B cell (primary cell): Measurements from ENCODE around the gene DNAJA4. TPM values are rescaled to one million over a fixed set of nuclear protein-coding genes. Genes with fewer than 3 reads are reported as not detected.

Source experiments
- ATAC-seq: fragments of 200-7000 bp; cut with Tn5 transposase; one replicate; pipeline ENCODE4 v1.10.0; 2021; ENCODE audit warnings: low read depth, mild to moderate bottlenecking, moderate number of reproducible peaks, moderate library complexity
- CTCF ChIA-PET: fragments of 350-600 bp; sonication (Branson Sonifier 250); formaldehyde crosslinking; loops from one replicate; lab custom pipeline; 2021; ENCODE audit warnings: antibody characterized with exemption, inconsistent platforms; lab: Charles Lee
- POLR2A ChIA-PET: fragments of 350-600 bp; sonication (Branson Sonifier 250); formaldehyde crosslinking; loops from one replicate; lab custom pipeline; 2021; ENCODE audit warnings: antibody characterized with exemption; lab: Charles Lee
- DNase-seq: peaks from one replicate; pipeline ENCODE4 v3.0.0; 2013
- H2AFZ ChIP-seq: 2 replicates; pipeline ENCODE4 v1.6.1; 2012; ENCODE audit warnings: mild to moderate bottlenecking, low read depth, low read length; ENCODE audit not compliant: insufficient read depth, poor library complexity, severe bottlenecking
- H3K27ac ChIP-seq, 2 donors: 1 replicate in 1 of 2; 2 replicates in 1 of 2; pipeline ENCODE4 v1.5.1; 2012 to 2013; ENCODE audit warnings: low read length in 2 of 2, mild to moderate bottlenecking in 2 of 2, moderate library complexity in 1 of 2
- H3K27me3 ChIP-seq, 4 experiments: fragments of 200-600 bp in 1 of 4; sonication (generic) in 1 of 4; replicated peaks in 1 of 4; 1 replicate in 2 of 4; 2 replicates in 2 of 4; pipeline versions ENCODE4 v1.6.1 to v1.7.0; 2013 to 2016; ENCODE audit warnings: low read length in 3 of 4, mild to moderate bottlenecking in 2 of 4, mixed read lengths in 1 of 4, moderate library complexity in 1 of 4; ENCODE audit not compliant: insufficient read depth in 4 of 4, control insufficient read depth in 3 of 4; ENCODE audit errors: control extremely low read depth in 1 of 4
- H3K36me3 ChIP-seq, 2 experiments: replicated peaks in 1 of 2; 1 replicate in 1 of 2; 2 replicates in 1 of 2; pipeline versions ENCODE4 v1.6.1 to v1.7.1; 2013; ENCODE audit warnings: low read length in 1 of 2; ENCODE audit not compliant: insufficient read depth in 2 of 2, control insufficient read depth in 1 of 2; ENCODE audit errors: control extremely low read depth in 1 of 2, extremely low read depth in 1 of 2
- H3K4me1 ChIP-seq, 2 donors: fragments of 200-600 bp in 1 of 2; sonication (generic) in 1 of 2; 1 replicate in 1 of 2; 2 replicates in 1 of 2; pipeline versions ENCODE4 v1.5.1 to v1.6.1; 2013 to 2017; ENCODE audit warnings: low read length in 2 of 2; ENCODE audit not compliant: control insufficient read depth in 2 of 2, insufficient read depth in 2 of 2
- H3K4me2 ChIP-seq: replicated peaks from 2 replicates; pipeline ENCODE3; 2012; ENCODE audit warnings: mild to moderate bottlenecking, low read depth, low read length; ENCODE audit not compliant: poor library complexity, severe bottlenecking
- H3K4me3 ChIP-seq, 5 experiments: fragments of 200-600 bp in 1 of 5; sonication (generic) in 1 of 5; 1 replicate in 3 of 5; 2 replicates in 2 of 5; pipeline versions ENCODE4 v1.5.1 to v1.7.0; 2011 to 2016; ENCODE audit warnings: low read length in 4 of 5, mild to moderate bottlenecking in 4 of 5, low read depth in 2 of 5, control low read depth in 1 of 5, moderate library complexity in 1 of 5; ENCODE audit not compliant: insufficient read depth in 1 of 5; ENCODE audit errors: control extremely low read depth in 1 of 5, extremely low read depth in 1 of 5
- H3K79me2 ChIP-seq: fragments of 200-600 bp; sonication (generic); one replicate; pipeline ENCODE4 v1.6.0; 2016; ENCODE audit warnings: low read length; ENCODE audit not compliant: control insufficient read depth, insufficient read depth
- H3K9ac ChIP-seq: fragments of 200-600 bp; sonication (generic); 2 replicates; pipeline ENCODE4 v1.6.1; 2017; ENCODE audit warnings: mild to moderate bottlenecking, low read length, moderate library complexity
- H3K9me3 ChIP-seq, 3 donors: one replicate each; pipeline versions ENCODE4 v1.6.1 to v1.7.1; 2013; ENCODE audit warnings: low read length in 2 of 3; ENCODE audit not compliant: control insufficient read depth in 2 of 3, insufficient read depth in 1 of 3; ENCODE audit errors: control extremely low read depth in 1 of 3
- H4K20me1 ChIP-seq: 2 replicates; pipeline ENCODE4 v1.6.0; 2012; ENCODE audit warnings: mild to moderate bottlenecking, low read length; ENCODE audit not compliant: insufficient read depth, control insufficient read depth, poor library complexity, severe bottlenecking
- H3K27ac Mint-ChIP-seq: one replicate; pipeline ENCODE4 v1.8.0; 2021; ENCODE audit warnings: mixed read lengths
- H3K27me3 Mint-ChIP-seq: one replicate; pipeline ENCODE4 v1.8.0; 2021; ENCODE audit warnings: mixed read lengths
- H3K4me1 Mint-ChIP-seq: one replicate; pipeline ENCODE4 v1.8.0; 2021; ENCODE audit warnings: mixed read lengths
- H3K4me3 Mint-ChIP-seq: one replicate; pipeline ENCODE4 v1.8.0; 2021; ENCODE audit warnings: mixed read lengths
- H3K9me3 Mint-ChIP-seq: one replicate; pipeline ENCODE4 v1.8.0; 2022; ENCODE audit warnings: mixed read lengths; ENCODE audit not compliant: insufficient read depth
- CTCF ChIP-seq: fragments of 200-600 bp; IDR thresholded peaks from one replicate; pipeline ENCODE4 v1.8.0; 2022; ENCODE audit warnings: antibody characterized with exemption, mild to moderate bottlenecking
- EZH2 ChIP-seq: IDR thresholded peaks from 2 replicates; pipeline ENCODE4 v1.6.1; 2012; ENCODE audit warnings: borderline replicate concordance, low read depth, mild to moderate bottlenecking, moderate library complexity, low read length; ENCODE audit not compliant: insufficient read depth, poor library complexity, severe bottlenecking
- WGBS: methylation state at CpG from one replicate; pipeline ENCODE4 v1.1.5; 2013; ENCODE audit warnings: missing lambda C conversion rate; ENCODE audit not compliant: insufficient coverage; 5-methylcytosine and 5-hydroxymethylcytosine counted together
- intact Hi-C: fragments of 100-400 bp; cut with micrococcal nuclease; formaldehyde crosslinking; loops from one replicate; pipeline ENCODE4 v1.10.0; 2022
- polyA plus RNA-seq: library from polyadenylated mRNA; depleted of rRNA; stranded (reverse); fragments of >200 nt; gene quantifications from 2 replicates; pipeline ENCODE4 v1.2.3, GENCODE V29; 2012
- total RNA-seq, 2 donors: library from RNA; stranded (reverse); fragments of 120-200 nt in 1 of 2; gene quantifications; 1 replicate in 1 of 2; 2 replicates in 1 of 2; pipeline versions ENCODE4 v1.2.3 to v1.2.4, GENCODE V29; 2013 to 2022

DNAJA4 gene
- total and polyA plus RNA-seq, 2 donors (not counting 1 experiment from before 2014, with no cell fraction given), result 13.2 to 20.0 TPM

- H3K4me2 ChIP-seq, result no peak overlapping the region
- ATAC-seq (no peak), DNase-seq (no peak)
- H3K9me3 Mint-ChIP-seq, result no peaks in the 10 kb centered on the region
- no peaks in the 10 kb centered on the region for H3K9me3 ChIP-seq
- CTCF ChIA-PET, result interaction anchor here (0.9 kb wide), 1 partner anchor 84 kb away, joined by 3 read pairs; no protein-coding TSS in a partner anchor
- no peak overlapping the region for H3K27ac Mint-ChIP-seq
- no peaks in the 10 kb centered on the region for H3K79me2 ChIP-seq
- no peak overlapping the region for H3K27ac ChIP-seq
- no peak overlapping the region for H3K4me3 Mint-ChIP-seq
- no peaks in the 10 kb centered on the region for H4K20me1 ChIP-seq
- intact Hi-C loops, result no loop called here
- H3K4me1 ChIP-seq, result no peaks in the 10 kb centered on the region
- POLR2A ChIA-PET, result no interaction called here
- H2AFZ ChIP-seq, result no peak overlapping the region
- no peak overlapping the region for H3K9ac ChIP-seq
- no peaks in the 10 kb centered on the region for H3K27me3 Mint-ChIP-seq
- H3K36me3 ChIP-seq, result peaks cover 4 to 39% of the 10 kb centered on the region in 2 experiments
- no peak for TF ChIP-seq EZH2
- no peaks in the 10 kb centered on the region for H3K4me1 Mint-ChIP-seq
- WGBS, result 96% methylated on average over 10 of the region's 13 CpGs
- H3K4me3 ChIP-seq, result no peak overlapping the region
- H3K27me3 ChIP-seq, result no peaks in the 10 kb centered on the region
These were observed 16.1 kb downstream of the DNAJA4 start for GRCh38 chr15:78280319-78281072.

- intact Hi-C loops, result no loop called here
- Histone ChIP-seq H3K9ac (no peak overlapping the region), H3K36me3 (peaks cover 4 to 56% of the 10 kb centered on the region in 2 experiments), H3K27me3 (no peaks in the 10 kb centered on the region), H2AFZ (no peak overlapping the region), H3K4me1 (no peaks in the 10 kb centered on the region), H3K9me3 (no peaks in the 10 kb centered on the region), H3K79me2 (no peaks in the 10 kb centered on the region), H3K27ac (no peak overlapping the region), H4K20me1 (no peaks in the 10 kb centered on the region), H3K4me2 (no peak overlapping the region), H3K4me3 (no peak overlapping the region)
- TF ChIP-seq CTCF, result no peak
- TF ChIP-seq EZH2, result no peak
- Mint-ChIP-seq H3K4me1 (no peaks in the 10 kb centered on the region), H3K27me3 (no peaks in the 10 kb centered on the region), H3K4me3 (no peak overlapping the region), H3K27ac (no peak overlapping the region), H3K9me3 (no peaks in the 10 kb centered on the region)
- DNase-seq (no peak), ATAC-seq (no peak)
- ChIA-PET CTCF (no interaction called here), POLR2A (no interaction called here)
- WGBS, result 100% methylated on average over 1 of the region's 2 CpGs
These were observed 18.0 kb downstream of the DNAJA4 start for GRCh38 chr15:78282324-78282723.
